Activated CD4-positive, alpha-beta T cell treated with anti-CD3 and anti-CD28 coated beads for 48 hours (primary cell): ENCODE results near the gene PAX8.
"Not testable (repeated sequence)": the region's sequence is repeated elsewhere in the genome, so short reads cannot be mapped to it uniquely, and the experiment has no call there.

Experiments
- DNase-seq: peaks from one replicate; pipeline ENCODE4 v3.0.0-alpha.2; 2020

Gene PAX8

GRCh38 chr2:113278742-113279139 lies at the start of gene PAX8:
TSS of gene PAX8 (minus strand) at chr2:113278921. CDS start at chr2:113278394, 527 bp downstream.
- no peak for DNase-seq

- no peak for DNase-seq
These were observed 49.3 kb upstream of the PAX8 start for GRCh38 chr2:113328043-113328442.

- not testable (repeated sequence) for DNase-seq
These were observed 46.5 kb upstream of the PAX8 start for GRCh38 chr2:113325161-113325731.

- peak; percentile 60 for DNase-seq
These were observed 46.0 kb upstream of the PAX8 start for GRCh38 chr2:113324684-113325160.

- DNase-seq = not testable (repeated sequence)
These were observed 44.4 kb upstream of the PAX8 start for GRCh38 chr2:113323129-113323528.

- not testable (repeated sequence) for DNase-seq
These were observed 41.4 kb upstream of the PAX8 start for GRCh38 chr2:113320106-113320505.

- DNase-seq = not testable (repeated sequence)
These were observed 40.2 kb upstream of the PAX8 start for GRCh38 chr2:113318941-113319340.

GRCh38 chr2:113316085-113316484 lies 37.4 kb upstream of the PAX8 start:
- DNase-seq = no peak

GRCh38 chr2:113314663-113315062 lies 35.9 kb upstream of the PAX8 start:
- DNase-seq = not testable (repeated sequence)

GRCh38 chr2:113314176-113314575 lies 35.5 kb upstream of the PAX8 start:
- not testable (repeated sequence) for DNase-seq

GRCh38 chr2:113311781-113312180 lies 33.1 kb upstream of the PAX8 start:
- DNase-seq = not testable (repeated sequence)

GRCh38 chr2:113311191-113311590 lies 32.5 kb upstream of the PAX8 start:
- not testable (repeated sequence) for DNase-seq

GRCh38 chr2:113309655-113310387 lies 31.1 kb upstream of the PAX8 start:
- DNase-seq = no peak

GRCh38 chr2:113308784-113309183 lies 30.1 kb upstream of the PAX8 start:
- not testable (repeated sequence) for DNase-seq

- DNase-seq = not testable (repeated sequence)
These were observed 27.5 kb upstream of the PAX8 start for GRCh38 chr2:113306207-113306606.

- not testable (repeated sequence) for DNase-seq
These were observed 27.0 kb upstream of the PAX8 start for GRCh38 chr2:113305749-113306148.

- DNase-seq = no peak
These were observed 26.4 kb upstream of the PAX8 start for GRCh38 chr2:113305146-113305545.

GRCh38 chr2:113304702-113305101 lies 26.0 kb upstream of the PAX8 start:
- DNase-seq = no peak

- not testable (repeated sequence) for DNase-seq
These were observed 23.7 kb upstream of the PAX8 start for GRCh38 chr2:113302216-113302980.

GRCh38 chr2:113300281-113300680 lies 21.6 kb upstream of the PAX8 start:
- DNase-seq = no peak

- no peak for DNase-seq
These were observed 19.5 kb upstream of the PAX8 start for GRCh38 chr2:113298176-113298575.

- DNase-seq = peak; percentile 67
These were observed 18.9 kb upstream of the PAX8 start for GRCh38 chr2:113297590-113297989.

GRCh38 chr2:113291191-113291590 lies 12.5 kb upstream of the PAX8 start:
- no peak for DNase-seq
